HG03439 (cell line): ENCODE results near the gene SPACA4.
"Not testable (repeated sequence)": the region's sequence is repeated elsewhere in the genome, so short reads cannot be mapped to it uniquely, and the experiment has no call there.

Source experiments
- ATAC-seq: cut with Tn5 transposase; IDR thresholded peaks from one replicate; pipeline ENCODE4 v1.9.1; 2021; ENCODE audit warnings: mild to moderate bottlenecking, moderate library complexity; ENCODE audit not compliant: unreplicated experiment

The SPACA4 gene

GRCh38 chr19:48618278-48618915 is 11.9 kb downstream of the SPACA4 start:
- ATAC-seq, result no peak

DNA sequence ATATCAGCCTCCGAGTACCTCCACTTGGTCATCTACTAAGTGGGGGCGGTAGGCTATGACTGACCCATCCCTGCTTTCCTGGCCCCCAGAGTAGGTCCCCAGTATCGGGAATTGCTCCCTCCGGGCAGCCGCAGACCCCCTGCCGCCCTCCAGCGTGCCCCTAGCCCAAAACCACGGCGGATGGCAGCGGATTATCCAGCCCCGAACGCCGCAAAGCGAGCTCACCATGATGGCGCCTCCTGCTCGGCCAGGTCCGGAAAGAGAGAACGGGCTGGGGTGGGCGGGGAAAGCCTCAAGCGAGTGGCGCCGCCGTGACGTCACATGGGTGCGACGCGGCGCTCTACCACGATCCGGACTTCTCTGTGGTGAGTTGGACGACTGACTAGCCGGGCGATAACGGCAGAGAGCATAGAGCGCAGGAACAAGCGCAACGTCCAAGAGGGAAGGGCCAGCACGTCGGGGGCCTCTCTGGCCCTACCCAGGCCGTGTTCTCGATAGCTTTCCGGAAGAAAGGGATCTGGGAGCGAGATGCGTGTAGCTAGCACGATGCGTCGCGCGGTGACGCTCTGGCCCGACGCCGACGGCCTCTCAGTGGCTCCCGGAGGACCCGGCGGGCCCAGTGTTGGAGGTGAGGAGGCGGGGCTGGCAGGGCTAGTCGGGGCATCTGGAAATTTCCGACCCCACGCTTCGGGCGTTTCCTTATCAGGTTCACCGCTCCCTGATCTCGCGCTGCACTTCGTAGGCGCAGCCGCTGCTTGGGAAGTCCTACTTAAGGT is 12.6 kb downstream of the SPACA4 start, which contains the start of the genes RPL18 and SPHK2:
RPL18 (minus strand) TSS at position 263 of the 776 bp plus-strand sequence; CDS start at position 228, 35 bp downstream.
SPHK2 (plus strand) TSS at position 591 of the 776 bp plus-strand sequence. CDS start 1,009 bp downstream, outside the sequence.
- peak; percentile 89 for ATAC-seq

GRCh38 chr19:48619692-48620585 is 13.4 kb downstream of the SPACA4 start:
- ATAC-seq, result no peak

DNA sequence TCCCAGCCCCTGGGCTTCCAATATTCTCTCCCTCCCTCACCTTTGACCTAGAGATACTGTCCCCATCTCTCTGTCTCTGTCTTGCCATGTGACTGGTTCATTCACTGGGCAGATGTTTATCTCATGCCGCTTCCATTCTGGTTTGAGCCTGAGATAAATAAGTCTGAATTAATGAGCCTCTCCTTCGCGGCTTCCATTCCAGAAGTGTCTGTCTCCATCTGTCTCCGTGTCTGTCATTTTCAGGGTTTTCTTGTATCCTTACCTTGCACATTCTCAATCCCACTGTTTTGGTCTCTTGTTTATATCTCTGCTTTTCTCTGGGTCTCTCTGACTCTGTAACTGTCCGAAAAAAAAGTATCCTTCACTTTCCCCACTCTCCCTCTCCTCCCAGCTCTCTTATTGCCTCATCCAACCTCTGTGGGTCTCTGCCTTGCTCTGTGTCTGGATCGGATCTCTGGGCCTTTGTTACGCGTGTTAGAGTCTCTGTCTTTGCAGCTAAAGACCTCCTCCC is 17.1 kb downstream of the SPACA4 start:
- no peak for ATAC-seq

- peak; percentile 37 for ATAC-seq
These were observed 17.6 kb downstream of the SPACA4 start for GRCh38 chr19:48624067-48624594.

GRCh38 chr19:48624791-48625723 is 18.5 kb downstream of the SPACA4 start:
- ATAC-seq, result no peak

DNA sequence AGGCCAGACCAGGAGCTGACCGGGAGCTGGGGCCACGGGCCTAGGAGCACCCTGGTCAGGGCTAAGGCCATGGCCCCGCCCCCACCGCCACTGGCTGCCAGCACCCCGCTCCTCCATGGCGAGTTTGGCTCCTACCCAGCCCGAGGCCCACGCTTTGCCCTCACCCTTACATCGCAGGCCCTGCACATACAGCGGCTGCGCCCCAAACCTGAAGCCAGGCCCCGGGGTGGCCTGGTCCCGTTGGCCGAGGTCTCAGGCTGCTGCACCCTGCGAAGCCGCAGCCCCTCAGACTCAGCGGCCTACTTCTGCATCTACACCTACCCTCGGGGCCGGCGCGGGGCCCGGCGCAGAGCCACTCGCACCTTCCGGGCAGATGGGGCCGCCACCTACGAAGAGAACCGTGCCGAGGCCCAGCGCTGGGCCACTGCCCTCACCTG is 19.4 kb downstream of the SPACA4 start:
- no peak for ATAC-seq

GRCh38 chr19:48627201-48627864 is 20.8 kb downstream of the SPACA4 start:
- ATAC-seq, result no peak

GRCh38 chr19:48627865-48628314 is 21.3 kb downstream of the SPACA4 start:
- no peak for ATAC-seq

DNA sequence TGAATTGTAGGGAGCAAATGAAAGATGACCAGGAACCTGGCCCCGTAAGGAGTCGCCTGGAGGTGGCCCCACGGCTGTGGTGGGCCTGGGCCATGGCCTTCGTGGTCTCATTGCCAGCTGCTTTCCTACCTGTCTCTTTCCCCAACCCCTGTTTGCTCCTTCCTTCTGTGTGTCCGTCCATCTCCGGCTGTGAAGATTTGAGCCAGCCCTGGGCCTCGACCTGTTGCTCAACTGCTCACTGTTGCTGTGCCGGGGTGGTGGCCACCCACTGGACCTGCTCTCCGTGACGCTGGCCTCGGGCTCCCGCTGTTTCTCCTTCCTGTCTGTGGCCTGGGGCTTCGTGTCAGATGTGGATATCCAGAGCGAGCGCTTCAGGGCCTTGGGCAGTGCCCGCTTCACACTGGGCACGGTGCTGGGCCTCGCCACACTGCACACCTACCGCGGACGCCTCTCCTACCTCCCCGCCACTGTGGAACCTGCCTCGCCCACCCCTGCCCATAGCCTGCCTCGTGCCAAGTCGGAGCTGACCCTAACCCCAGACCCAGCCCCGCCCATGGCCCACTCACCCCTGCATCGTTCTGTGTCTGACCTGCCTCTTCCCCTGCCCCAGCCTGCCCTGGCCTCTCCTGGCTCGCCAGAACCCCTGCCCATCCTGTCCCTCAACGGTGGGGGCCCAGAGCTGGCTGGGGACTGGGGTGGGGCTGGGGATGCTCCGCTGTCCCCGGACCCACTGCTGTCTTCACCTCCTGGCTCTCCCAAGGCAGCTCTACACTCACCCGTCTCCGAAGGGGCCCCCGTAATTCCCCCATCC is 22.1 kb downstream of the SPACA4 start:
- no peak for ATAC-seq

- ATAC-seq, result no peak
These were observed 22.7 kb downstream of the SPACA4 start for GRCh38 chr19:48629297-48629598.

DNA sequence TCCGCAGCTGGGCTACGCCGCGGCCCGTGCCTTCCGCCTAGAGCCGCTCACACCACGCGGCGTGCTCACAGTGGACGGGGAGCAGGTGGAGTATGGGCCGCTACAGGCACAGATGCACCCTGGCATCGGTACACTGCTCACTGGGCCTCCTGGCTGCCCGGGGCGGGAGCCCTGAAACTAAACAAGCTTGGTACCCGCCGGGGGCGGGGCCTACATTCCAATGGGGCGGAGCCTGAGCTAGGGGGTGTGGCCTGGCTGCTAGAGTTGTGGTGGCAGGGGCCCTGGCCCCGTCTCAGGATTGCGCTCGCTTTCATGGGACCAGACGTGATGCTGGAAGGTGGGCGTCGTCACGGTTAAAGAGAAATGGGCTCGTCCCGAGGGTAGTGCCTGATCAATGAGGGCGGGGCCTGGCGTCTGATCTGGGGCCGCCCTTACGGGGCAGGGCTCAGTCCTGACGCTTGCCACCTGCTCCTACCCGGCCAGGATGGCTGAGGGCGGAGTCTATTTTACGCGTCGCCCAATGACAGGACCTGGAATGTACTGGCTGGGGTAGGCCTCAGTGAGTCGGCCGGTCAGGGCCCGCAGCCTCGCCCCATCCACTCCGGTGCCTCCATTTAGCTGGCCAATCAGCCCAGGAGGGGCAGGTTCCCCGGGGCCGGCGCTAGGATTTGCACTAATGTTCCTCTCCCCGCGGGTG is 23.2 kb downstream of the SPACA4 start:
- ATAC-seq, result no peak

- ATAC-seq, result no peak
These were observed 23.9 kb downstream of the SPACA4 start for GRCh38 chr19:48630296-48631063.

- no peak for ATAC-seq
These were observed 24.7 kb downstream of the SPACA4 start for GRCh38 chr19:48631225-48631624.

GRCh38 chr19:48632286-48632685 is 25.7 kb downstream of the SPACA4 start:
- ATAC-seq, result not testable (repeated sequence)

- no peak for ATAC-seq
These were observed 26.2 kb downstream of the SPACA4 start for GRCh38 chr19:48632692-48633147.
